ENCODE data around the gene GRK1.

DNA sequence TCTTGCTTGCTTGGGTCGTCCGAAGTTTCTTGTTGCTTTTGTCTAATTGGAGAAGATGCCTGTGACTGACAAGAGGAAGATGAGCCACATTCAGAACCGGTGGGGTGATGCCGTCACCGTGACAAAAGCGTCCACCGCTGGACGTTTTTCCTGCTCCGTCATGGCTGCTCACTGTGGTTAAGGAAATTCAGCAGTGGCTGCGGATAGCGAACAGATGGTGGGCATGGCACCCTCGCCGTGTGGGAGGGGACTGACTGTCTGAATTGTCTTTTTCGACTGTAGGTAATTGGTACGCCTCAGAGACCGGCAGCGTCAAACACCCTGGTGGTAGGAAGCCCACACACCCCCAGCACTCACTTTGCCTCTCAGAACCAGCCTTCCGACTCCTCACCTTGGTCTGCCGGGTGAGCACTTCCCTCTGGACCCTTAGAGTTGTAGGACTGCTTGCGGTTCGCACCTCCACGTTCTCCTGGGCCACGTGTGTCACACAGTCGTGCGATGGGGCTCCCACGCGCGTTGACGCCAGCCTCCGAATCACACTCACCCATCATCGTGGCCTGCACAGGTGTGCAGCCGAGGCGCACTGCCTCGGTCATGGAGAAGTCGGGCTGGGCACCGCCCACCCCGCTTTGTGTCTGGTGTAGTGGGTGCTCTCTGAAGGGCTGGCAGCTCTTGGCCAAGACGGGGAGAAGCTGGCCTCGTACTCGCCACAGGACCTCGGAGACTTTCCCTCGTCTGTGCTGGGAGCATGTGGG, 35.5 kb upstream of the GRK1 start:
- no peak for TF ChIP-seq EZH2 (IDR thresholded peaks at IDR 0.05; ENCODE audit: insufficient read depth, poor library complexity, severe bottlenecking)
- TF ChIP-seq EZH2phosphoT487 (IDR thresholded peaks at IDR 0.05; ENCODE audit: insufficient read depth, low read depth) = no peak
